ENCODE measurements around the gene BLOC1S5. TPM values are rescaled to one million over a fixed set of nuclear protein-coding genes. Genes with fewer than 3 reads are reported as not detected.

The BLOC1S5 gene, protein sequence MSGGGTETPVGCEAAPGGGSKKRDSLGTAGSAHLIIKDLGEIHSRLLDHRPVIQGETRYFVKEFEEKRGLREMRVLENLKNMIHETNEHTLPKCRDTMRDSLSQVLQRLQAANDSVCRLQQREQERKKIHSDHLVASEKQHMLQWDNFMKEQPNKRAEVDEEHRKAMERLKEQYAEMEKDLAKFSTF
- polyA plus RNA-seq (2013, experiment 1 of 2): 8.1 TPM
- 8.3 TPM for polyA plus RNA-seq (2013, experiment 2 of 2)

DNA sequence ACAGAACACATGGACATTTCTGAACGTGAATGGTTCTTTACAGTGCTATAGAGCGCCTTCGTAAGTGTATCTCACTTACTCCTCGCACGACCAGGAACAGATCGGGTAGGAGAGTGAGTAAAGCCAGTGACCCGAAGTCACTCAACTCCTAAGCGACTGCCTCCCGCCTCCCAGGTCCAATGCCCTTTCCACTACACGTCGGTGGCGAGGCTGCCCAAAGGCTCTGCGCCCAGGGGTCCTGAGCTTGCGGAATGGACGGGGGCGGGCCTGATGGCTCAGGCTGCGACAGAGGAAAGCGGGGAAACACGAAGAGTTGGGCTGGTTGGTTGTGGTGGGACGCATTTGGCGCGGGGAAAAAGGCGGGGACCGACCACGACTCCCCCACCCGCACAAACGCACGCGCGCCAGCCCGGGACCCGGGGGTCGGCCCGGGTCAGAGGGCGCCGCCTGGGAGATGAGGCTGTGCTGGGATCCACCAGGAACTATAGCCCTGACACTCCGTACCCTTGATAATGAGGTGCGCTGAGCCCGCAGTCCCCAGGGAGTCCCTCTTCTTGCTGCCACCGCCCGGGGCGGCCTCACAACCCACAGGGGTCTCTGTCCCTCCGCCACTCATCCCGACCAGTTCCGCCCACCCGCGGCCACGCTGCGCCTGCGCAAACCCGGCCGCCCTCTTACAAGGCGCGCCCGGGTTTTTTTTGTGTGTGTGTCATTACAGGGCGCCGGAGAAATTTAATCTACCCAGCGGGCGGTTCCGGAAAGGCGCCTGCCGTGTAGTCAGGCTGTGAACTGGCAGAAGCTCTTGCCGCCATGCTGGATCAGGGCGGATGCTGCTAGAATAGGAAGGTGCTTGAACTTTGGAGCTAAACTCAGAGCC is at the start of gene BLOC1S5:
Gene BLOC1S5, minus strand, starts transcription at position 629 of the 877 bp plus-strand sequence. Its CDS starts 13 bp downstream, at position 616.
- Histone ChIP-seq H3K9ac (ENCODE audit: low read length) (peak within 1 kb of the TSS; percentile 94), H3K27ac (ENCODE audit: low read length, poor library complexity, severe bottlenecking) (peak within 1 kb of the TSS; percentile 68), H2BK5ac (ENCODE audit: low read depth, low read length, poor library complexity, severe bottlenecking) (no peak within 1 kb of the TSS), H3K23ac (ENCODE audit: low read length in 2 of 2) (no peak within 1 kb of the TSS), H2AK5ac (ENCODE audit: low read length, severe bottlenecking) (peak within 1 kb of the TSS; percentile 36), H3K18ac (ENCODE audit: low read depth in 1 of 2, low read length in 2 of 2) (peak within 1 kb of the TSS; percentile 26 to 86), H2AFZ (ENCODE audit: low read depth, low read length) (peak within 1 kb of the TSS; percentile 14), H3K27me3 (ENCODE audit: control insufficient read depth in 1 of 2, insufficient read depth in 1 of 2, low read length in 2 of 2) (no peaks in the 10 kb centered on the region), H3K36me3 (ENCODE audit: control insufficient read depth in 1 of 2, insufficient read depth in 2 of 2, low read depth in 1 of 2, low read length in 2 of 2) (peaks cover 0 to 20% of the 10 kb centered on the region in 2 experiments), H3K4ac (ENCODE audit: low read depth in 1 of 2, low read length in 2 of 2) (peak within 1 kb of the TSS; percentile 35 to 85), H3K14ac (ENCODE audit: low read length in 2 of 2) (peak within 1 kb of the TSS in 1 of 2 experiments; percentile 73), H3K9me3 (ENCODE audit: control insufficient read depth, low read length) (no peaks in the 10 kb centered on the region), H3K4me2 (ENCODE audit: low read length, poor library complexity, severe bottlenecking) (peak within 1 kb of the TSS; percentile 92), H2BK12ac (ENCODE audit: low read length in 2 of 2) (peak within 1 kb of the TSS in 1 of 2 experiments; percentile 2), H3K4me3 (ENCODE audit: insufficient read depth in 1 of 2, low read depth in 1 of 2, low read length in 2 of 2) (peak within 1 kb of the TSS; percentile 83 to 94), H4K91ac (ENCODE audit: low read length) (peak within 1 kb of the TSS; percentile 91), H3K4me1 (ENCODE audit: control insufficient read depth, insufficient read depth, low read depth, low read length) (peaks cover 1% of the 10 kb centered on the region), H2BK15ac (ENCODE audit: low read depth, poor library complexity, severe bottlenecking) (peak within 1 kb of the TSS; percentile 89), H3K79me1 (replicated peaks; ENCODE audit: low read length, poor library complexity, severe bottlenecking) (peaks cover 5% of the 10 kb centered on the region), H2BK120ac (ENCODE audit: low read depth, low read length) (peak within 1 kb of the TSS; percentile 58), H4K8ac (ENCODE audit: low read length) (peak within 1 kb of the TSS; percentile 92)
- WGBS: under 1% methylated on average over 55 of the region's 64 CpGs
- peak; percentile 97 for DNase-seq

DNA sequence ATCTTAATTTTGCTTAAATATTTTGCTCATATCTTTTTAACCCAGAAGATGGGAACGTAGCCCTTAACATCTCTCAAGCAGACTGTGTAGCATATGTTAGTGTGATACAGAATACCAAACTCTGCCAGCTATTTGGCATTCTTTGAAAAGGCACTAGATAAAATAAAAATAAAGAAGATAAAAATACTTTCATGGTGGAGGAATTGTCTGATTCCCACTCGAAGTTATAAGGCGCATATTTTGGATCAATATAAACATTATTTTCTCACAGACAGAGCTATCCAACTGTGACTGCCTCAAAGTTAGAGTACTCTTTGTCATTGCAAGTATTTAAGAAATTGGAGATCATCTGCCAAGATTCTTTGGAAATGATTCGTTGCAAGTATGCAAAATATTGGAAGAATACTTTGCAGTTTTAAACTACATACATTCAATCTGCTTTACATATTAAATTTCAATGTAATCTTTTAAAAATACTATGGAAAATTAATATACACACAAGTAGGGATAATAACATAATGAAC is 49.0 kb upstream of the BLOC1S5 start:
- Histone ChIP-seq H3K27me3 (ENCODE audit: control insufficient read depth in 1 of 2, insufficient read depth in 1 of 2, low read length in 2 of 2) (peaks cover 0 to 8% of the 10 kb centered on the region in 2 experiments), H3K14ac (ENCODE audit: low read length in 2 of 2) (no peak overlapping the region), H3K4me3 (ENCODE audit: insufficient read depth in 1 of 2, low read depth in 1 of 2, low read length in 2 of 2) (no peak overlapping the region), H3K23ac (ENCODE audit: low read length in 2 of 2) (no peak overlapping the region), H2AFZ (ENCODE audit: low read depth, low read length) (no peak overlapping the region), H4K91ac (ENCODE audit: low read length) (no peak overlapping the region), H3K27ac (ENCODE audit: low read length, poor library complexity, severe bottlenecking) (no peak overlapping the region), H2BK15ac (ENCODE audit: low read depth, poor library complexity, severe bottlenecking) (no peak overlapping the region), H3K4me2 (ENCODE audit: low read length, poor library complexity, severe bottlenecking) (no peak overlapping the region), H2BK12ac (ENCODE audit: low read length in 2 of 2) (no peak overlapping the region), H3K79me1 (replicated peaks; ENCODE audit: low read length, poor library complexity, severe bottlenecking) (no peaks in the 10 kb centered on the region), H2BK5ac (ENCODE audit: low read depth, low read length, poor library complexity, severe bottlenecking) (no peak overlapping the region), H2AK5ac (ENCODE audit: low read length, severe bottlenecking) (no peak overlapping the region), H3K36me3 (ENCODE audit: control insufficient read depth in 1 of 2, insufficient read depth in 2 of 2, low read depth in 1 of 2, low read length in 2 of 2) (no peaks in the 10 kb centered on the region), H3K18ac (ENCODE audit: low read depth in 1 of 2, low read length in 2 of 2) (no peak overlapping the region), H4K8ac (ENCODE audit: low read length) (no peak overlapping the region), H3K4ac (ENCODE audit: low read depth in 1 of 2, low read length in 2 of 2) (no peak overlapping the region), H2BK120ac (ENCODE audit: low read depth, low read length) (no peak overlapping the region), H3K9ac (ENCODE audit: low read length) (no peak overlapping the region), H3K9me3 (ENCODE audit: control insufficient read depth, low read length) (peaks cover 3% of the 10 kb centered on the region), H3K4me1 (ENCODE audit: control insufficient read depth, insufficient read depth, low read depth, low read length) (peaks cover 5% of the 10 kb centered on the region)
- no CpG with 5 or more reads among the region's 4 CpGs for WGBS
- DNase-seq: no peak

DNA sequence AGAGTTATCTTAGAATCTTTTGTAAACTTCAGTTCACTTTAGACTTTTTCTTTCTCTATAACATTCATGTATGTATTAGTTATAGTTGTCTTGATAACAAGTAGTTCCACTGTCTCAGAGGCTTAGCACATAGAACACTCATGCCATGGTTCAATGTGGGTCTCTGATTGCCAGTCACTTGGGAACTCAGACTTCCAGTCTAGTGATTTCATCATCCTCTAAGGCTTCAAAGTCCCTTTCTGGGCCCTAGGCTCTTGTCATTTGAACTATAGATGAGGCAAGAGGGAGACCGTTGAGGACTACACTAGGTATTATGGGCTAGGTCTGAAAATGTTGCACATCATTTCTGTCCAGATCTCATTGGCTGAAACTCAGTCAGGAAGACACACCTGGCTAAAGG is 46.5 kb upstream of the BLOC1S5 start:
- no peak for DNase-seq
- Histone ChIP-seq H3K4me3 (ENCODE audit: insufficient read depth in 1 of 2, low read depth in 1 of 2, low read length in 2 of 2) (no peak overlapping the region), H4K8ac (ENCODE audit: low read length) (no peak overlapping the region), H3K4me1 (ENCODE audit: control insufficient read depth, insufficient read depth, low read depth, low read length) (peaks cover 6% of the 10 kb centered on the region), H3K4ac (ENCODE audit: low read depth in 1 of 2, low read length in 2 of 2) (no peak overlapping the region), H2AFZ (ENCODE audit: low read depth, low read length) (no peak overlapping the region), H3K36me3 (ENCODE audit: control insufficient read depth in 1 of 2, insufficient read depth in 2 of 2, low read depth in 1 of 2, low read length in 2 of 2) (no peaks in the 10 kb centered on the region), H2BK12ac (ENCODE audit: low read length in 2 of 2) (no peak overlapping the region), H3K9me3 (ENCODE audit: control insufficient read depth, low read length) (peaks cover 3% of the 10 kb centered on the region), H4K91ac (ENCODE audit: low read length) (no peak overlapping the region), H2BK5ac (ENCODE audit: low read depth, low read length, poor library complexity, severe bottlenecking) (no peak overlapping the region), H3K27ac (ENCODE audit: low read length, poor library complexity, severe bottlenecking) (no peak overlapping the region), H2BK15ac (ENCODE audit: low read depth, poor library complexity, severe bottlenecking) (no peak overlapping the region), H3K27me3 (ENCODE audit: control insufficient read depth in 1 of 2, insufficient read depth in 1 of 2, low read length in 2 of 2) (peaks cover 0 to 8% of the 10 kb centered on the region in 2 experiments), H3K4me2 (ENCODE audit: low read length, poor library complexity, severe bottlenecking) (no peak overlapping the region), H2AK5ac (ENCODE audit: low read length, severe bottlenecking) (no peak overlapping the region), H3K79me1 (replicated peaks; ENCODE audit: low read length, poor library complexity, severe bottlenecking) (no peaks in the 10 kb centered on the region), H3K23ac (ENCODE audit: low read length in 2 of 2) (no peak overlapping the region), H3K14ac (ENCODE audit: low read length in 2 of 2) (no peak overlapping the region), H3K9ac (ENCODE audit: low read length) (no peak overlapping the region), H2BK120ac (ENCODE audit: low read depth, low read length) (no peak overlapping the region), H3K18ac (ENCODE audit: low read depth in 1 of 2, low read length in 2 of 2) (no peak overlapping the region)
- 95% methylated on average over 1 of the region's 1 CpG for WGBS

Data from mesenchymal stem cell (in vitro differentiated cells and primary cell).